ENCODE data around the gene SEPTIN10.

Gene SEPTIN10

GRCh38 chr2:109523121-109523520 is 90.6 kb downstream of the SEPTIN10 start:
- no peak overlapping the region for H3K27ac ChIP-seq
- H3K36me3 ChIP-seq (replicated peaks): no peaks in the 10 kb centered on the region
- H3K4me3 ChIP-seq (ENCODE audit: low read depth, low read length): no peak overlapping the region
- in situ Hi-C loops (cut with HindIII; ENCODE audit: low pct_ligation_motif_present, low sequenced_read_pairs): no loop called here
- no peak for DNase-seq
- H3K27me3 ChIP-seq (replicated peaks): no peaks in the 10 kb centered on the region
- TF ChIP-seq CTCF (IDR thresholded peaks at IDR 0.05; ENCODE audit: low read depth, low read length, missing control alignments): no peak

GRCh38 chr2:109522063-109522374 is 91.7 kb downstream of the SEPTIN10 start:
- H3K4me3 ChIP-seq (ENCODE audit: low read depth, low read length): no peak overlapping the region
- TF ChIP-seq CTCF (IDR thresholded peaks at IDR 0.05; ENCODE audit: low read depth, low read length, missing control alignments): no peak
- in situ Hi-C loops (cut with HindIII; ENCODE audit: low pct_ligation_motif_present, low sequenced_read_pairs): no loop called here
- no peak for DNase-seq
- no peak overlapping the region for H3K27ac ChIP-seq
- H3K36me3 ChIP-seq (replicated peaks): no peaks in the 10 kb centered on the region
- H3K27me3 ChIP-seq (replicated peaks): no peaks in the 10 kb centered on the region

- in situ Hi-C loops (cut with HindIII; ENCODE audit: low pct_ligation_motif_present, low sequenced_read_pairs): no loop called here
- no peaks in the 10 kb centered on the region for H3K36me3 ChIP-seq (replicated peaks)
Measured at GRCh38 chr2:109521233-109522062, 92.3 kb downstream of the SEPTIN10 start.

GRCh38 chr2:109519513-109519912 is 94.3 kb downstream of the SEPTIN10 start:
- in situ Hi-C loops (cut with HindIII; ENCODE audit: low pct_ligation_motif_present, low sequenced_read_pairs): no loop called here
- H3K27ac ChIP-seq: no peak overlapping the region
- no peak overlapping the region for H3K4me3 ChIP-seq (ENCODE audit: low read depth, low read length)
- no peak for DNase-seq
- H3K36me3 ChIP-seq (replicated peaks): no peaks in the 10 kb centered on the region
- no peaks in the 10 kb centered on the region for H3K27me3 ChIP-seq (replicated peaks)
- TF ChIP-seq CTCF (IDR thresholded peaks at IDR 0.05; ENCODE audit: low read depth, low read length, missing control alignments): no peak

More at GRCh38 chr2:109521233-109522062, 92.3 kb downstream of the SEPTIN10 start:
- H3K27ac ChIP-seq: no peak overlapping the region
- no peak for TF ChIP-seq CTCF (IDR thresholded peaks at IDR 0.05; ENCODE audit: low read depth, low read length, missing control alignments)
- H3K4me3 ChIP-seq (ENCODE audit: low read depth, low read length): no peak overlapping the region
- no peaks in the 10 kb centered on the region for H3K27me3 ChIP-seq (replicated peaks)
- DNase-seq: no peak

GRCh38 chr2:109517118-109517889 is 96.5 kb downstream of the SEPTIN10 start:
- TF ChIP-seq CTCF (IDR thresholded peaks at IDR 0.05; ENCODE audit: low read depth, low read length, missing control alignments): no peak
- no peaks in the 10 kb centered on the region for H3K27me3 ChIP-seq (replicated peaks)
- H3K36me3 ChIP-seq (replicated peaks): no peaks in the 10 kb centered on the region
- H3K4me3 ChIP-seq (ENCODE audit: low read depth, low read length): no peak overlapping the region
- in situ Hi-C loops (cut with HindIII; ENCODE audit: low pct_ligation_motif_present, low sequenced_read_pairs): no loop called here
- no peak overlapping the region for H3K27ac ChIP-seq
- no peak for DNase-seq
